ENCODE measurements around the gene SCLY.

Gene SCLY

DNA sequence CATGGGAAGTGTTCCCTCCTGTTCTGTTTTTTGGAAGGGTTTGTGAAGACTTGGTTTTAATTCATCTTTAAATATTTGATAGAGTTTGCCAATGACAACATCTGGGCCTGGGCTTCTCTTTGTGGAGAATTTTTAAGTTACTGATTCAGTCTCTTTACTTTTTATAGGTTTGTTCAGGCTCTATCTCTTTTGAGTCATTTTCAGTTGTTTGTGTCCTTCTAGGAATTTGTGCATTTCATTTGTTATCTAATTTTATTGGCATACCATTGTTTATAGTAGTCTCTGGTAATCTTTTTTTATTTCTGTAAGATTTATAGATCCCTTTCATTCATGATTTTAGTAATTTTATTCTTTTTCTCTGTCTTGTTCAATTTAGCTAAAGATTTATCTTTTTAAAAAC, 14.6 kb downstream of the SCLY start:
- no peak for DNase-seq

DNA sequence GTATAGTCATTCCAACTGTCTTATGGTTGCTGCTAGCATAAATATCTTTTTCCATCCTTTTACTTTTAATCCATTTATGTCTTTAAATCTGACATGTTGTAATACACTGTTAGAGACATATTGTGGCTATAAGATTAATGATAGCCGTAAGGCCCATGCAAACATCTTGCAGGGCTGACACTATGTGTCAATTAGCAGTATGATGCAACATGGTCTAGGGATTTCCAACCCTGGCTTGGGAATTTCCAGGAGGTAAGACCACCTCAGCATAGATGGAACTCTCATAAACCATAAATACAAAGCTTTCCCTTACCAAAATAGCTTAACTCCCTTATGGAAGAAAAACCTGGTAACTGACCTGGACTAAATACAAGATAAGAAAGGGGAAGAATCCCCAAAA, 16.5 kb downstream of the SCLY start:
- no peak for DNase-seq

DNA sequence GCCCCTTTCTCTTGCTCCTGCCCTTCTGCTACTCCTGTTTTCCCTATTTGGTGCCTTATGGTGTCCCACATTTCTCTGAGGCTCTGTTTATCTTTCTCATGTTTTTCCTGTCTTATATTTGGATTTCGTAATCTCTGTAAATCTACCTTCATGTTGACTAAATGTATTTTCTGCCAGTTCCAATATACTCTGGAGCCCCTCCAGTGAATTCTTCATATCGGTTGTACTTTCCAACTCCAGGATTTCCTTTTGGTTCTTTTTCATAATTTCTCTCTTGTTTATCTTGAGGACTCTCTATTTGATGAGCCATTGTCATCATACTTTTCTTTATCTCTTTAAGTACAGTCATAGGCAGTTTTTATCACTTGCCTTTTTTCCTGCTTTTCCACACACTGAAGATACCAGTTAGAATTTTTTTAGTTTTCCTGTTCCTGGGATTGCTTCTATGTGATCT, 19.1 kb downstream of the SCLY start:
- DNase-seq: no peak

DNA sequence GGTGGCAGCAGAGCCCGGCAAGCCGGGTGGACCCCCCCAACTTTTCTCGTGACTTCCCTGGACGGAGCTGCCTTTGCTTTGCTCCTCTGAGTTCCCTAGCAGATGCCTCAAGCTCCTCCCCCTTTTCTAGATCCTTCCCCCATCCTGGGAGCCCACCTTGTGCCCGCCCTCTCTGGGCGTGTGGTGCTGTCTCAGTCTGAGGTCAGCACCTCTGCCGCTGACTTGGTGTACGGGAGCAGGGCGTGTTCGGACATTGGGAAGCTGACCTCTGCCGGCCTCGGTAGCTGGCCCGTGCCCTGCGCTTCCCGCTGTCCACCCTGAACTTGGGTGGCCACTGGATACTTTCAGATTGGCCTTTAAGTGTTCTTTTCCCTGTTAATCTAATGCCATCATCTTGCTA, 19.7 kb downstream of the SCLY start:
- no peak for DNase-seq

DNA sequence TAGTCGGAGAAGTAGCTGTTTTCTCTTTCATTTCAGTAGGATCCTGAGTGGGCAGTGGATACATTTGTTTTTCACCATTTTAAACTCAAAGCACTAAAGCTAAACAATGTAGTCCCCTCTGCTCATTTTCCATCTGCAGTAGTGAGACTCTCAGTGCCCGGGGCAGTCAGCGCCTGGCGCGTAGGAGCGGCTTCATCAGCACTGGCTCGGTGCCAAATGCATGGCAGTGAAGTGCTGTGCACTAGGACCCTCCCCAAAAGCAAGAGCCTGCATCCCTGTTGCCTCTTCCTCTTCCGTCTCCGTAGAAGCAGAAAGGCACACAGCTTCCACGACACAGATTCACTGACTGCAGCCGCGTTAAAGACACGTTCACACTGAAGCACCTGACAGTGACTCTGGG, 20.3 kb downstream of the SCLY start:
- no peak for DNase-seq

DNA sequence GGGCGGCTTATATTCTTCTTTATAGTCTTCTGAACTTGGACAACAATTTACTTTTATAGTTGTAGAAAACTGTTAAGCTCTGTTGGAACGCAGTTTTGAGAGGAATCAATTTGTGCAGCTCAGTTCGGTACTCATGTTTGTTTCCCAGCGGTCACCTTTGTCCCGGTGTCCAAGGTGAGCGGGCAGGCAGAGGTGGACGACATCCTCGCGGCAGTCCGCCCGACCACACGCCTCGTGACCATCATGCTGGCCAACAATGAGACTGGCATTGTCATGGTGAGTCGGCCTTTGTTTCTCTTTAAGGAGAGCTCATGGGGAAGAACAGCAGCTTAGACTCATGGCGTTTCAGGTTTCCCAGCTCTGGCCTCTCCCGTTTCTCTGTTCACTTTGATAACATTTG, 20.8 kb downstream of the SCLY start:
- DNase-seq: no peak

DNA sequence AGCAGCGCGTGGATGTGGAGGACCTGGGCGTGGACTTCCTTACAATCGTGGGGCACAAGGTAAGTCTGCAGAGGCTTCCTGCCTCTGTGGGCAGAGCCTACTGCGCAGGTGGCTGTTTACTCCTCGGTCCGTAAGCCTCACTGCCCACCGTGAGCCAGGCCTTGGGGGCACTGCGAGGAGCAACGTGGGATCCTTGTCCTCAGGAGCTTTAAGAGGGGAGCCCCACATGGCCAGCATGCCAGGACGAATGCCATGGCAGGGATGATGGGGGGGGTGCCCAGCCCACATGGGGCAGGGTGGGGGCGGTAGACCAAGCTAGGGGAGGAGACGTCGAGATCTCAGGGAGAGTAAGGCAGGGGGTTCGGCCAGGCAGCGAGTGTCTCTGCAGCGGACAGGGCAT, 21.4 kb downstream of the SCLY start:
- no peak for DNase-seq

DNA sequence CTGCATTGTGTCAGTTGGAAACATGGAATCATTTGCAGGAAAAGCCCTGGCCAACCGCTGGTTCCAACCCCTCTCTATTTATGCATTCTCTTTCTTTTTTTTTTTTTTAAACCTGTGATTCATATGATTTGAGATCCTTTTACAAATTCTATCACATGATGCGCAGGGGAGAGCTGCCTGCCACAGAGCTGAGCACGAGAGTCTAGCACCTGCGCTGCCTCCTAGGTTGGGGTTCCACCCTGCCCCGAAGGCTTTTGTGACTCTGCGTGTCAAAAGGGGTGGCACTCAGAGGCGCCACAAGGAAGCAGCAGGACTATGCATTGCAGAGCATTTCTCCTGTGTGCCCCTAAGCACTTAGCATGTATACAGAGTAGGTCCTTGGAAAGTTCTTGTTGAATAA, 22.0 kb downstream of the SCLY start:
- DNase-seq: no peak

DNA sequence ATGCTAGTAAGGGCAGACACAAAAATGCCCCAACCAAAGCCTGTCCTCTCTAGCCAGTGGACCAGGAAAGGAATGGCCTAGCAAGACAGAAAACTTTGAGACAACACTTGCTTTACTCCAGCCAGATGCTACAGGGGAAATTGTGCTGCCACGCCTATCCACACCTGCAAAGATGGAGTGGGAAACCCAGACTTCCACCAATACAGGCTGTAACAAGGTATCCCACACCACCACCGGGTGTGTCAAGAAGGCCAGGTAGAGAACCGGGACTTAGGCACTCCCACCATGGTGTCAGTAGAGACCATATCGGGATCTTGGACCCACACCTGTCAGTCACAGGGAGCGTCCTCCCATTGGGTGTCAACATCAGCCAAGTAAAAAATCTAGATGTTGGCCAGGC, 23.1 kb downstream of the SCLY start:
- no peak for DNase-seq

DNA sequence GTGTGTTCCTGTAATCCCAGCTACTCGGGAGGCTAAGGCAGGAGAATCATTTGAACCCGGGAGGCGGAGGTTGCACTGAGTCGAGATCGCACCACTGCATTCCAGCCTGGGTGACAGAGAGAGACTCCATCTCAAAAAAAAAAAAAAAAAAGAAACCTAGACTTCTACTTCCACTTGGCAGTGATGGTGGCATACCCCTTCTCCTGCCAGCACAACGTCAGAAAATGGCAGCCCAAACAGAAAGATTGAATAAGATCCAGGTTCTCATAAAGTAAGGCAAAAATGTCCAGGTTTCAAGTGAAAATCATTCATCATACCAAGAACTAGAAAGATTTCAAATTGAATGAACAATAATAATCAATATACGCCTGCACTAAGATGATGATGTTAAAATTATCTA, 24.0 kb downstream of the SCLY start:
- DNase-seq: no peak

DNA sequence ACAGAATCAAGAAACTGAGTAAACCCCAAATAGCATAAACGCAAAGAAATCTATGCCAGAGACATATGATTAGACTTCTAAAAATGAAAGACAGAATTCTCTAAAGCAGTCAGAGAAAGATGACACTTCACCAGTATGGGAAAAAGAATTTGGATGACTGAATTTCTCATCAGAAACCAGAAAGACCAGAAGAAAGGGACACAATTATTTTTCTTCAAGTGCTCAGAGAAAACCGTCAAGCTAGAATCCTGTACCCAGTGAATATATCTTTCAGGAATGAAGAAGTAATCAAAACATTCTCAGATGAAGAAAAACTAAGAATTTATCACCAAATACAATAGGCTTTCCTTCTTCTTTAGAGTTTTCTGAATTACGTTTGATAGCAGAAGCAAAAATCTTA, 25.1 kb downstream of the SCLY start:
- no peak for DNase-seq

DNA sequence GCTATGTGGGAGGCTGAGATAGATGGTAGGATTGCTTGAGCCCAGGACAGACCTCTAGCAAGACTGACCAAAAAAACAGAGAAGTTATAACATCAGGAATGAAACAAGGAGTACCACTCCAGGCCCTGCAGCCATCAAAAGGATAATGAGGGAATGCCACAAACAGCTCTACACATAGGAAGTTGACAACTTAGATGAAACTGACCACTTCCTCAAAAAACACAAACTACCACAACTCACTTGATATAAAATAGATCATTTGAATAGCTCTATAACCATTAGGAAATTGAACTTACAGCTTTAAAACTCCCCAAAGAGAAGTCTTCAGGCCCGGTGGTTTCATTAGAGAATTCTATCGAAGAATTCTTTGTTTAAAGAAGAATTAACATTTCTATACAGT, 26.4 kb downstream of the SCLY start:
- DNase-seq: no peak

DNA sequence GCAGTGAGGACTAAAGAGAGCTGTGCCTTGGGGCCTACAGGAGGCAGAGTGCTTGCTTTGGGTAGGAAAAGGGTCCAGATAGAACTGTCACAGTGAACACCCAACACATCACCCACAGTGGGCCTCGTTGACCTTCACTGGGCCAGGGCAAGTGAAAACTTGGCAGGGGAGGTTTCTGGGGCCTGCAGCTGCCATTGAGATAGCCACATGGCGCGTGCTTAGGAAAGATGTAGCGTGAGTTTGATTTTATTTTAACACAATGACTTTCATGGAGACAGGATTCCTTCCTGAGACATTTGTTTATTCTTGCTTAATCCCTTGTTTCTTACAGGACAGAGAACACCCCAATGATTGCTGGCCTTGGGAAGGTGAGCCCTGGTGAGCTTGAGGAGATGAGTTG, 30.1 kb downstream of the SCLY start:
- DNase-seq: no peak

DNA sequence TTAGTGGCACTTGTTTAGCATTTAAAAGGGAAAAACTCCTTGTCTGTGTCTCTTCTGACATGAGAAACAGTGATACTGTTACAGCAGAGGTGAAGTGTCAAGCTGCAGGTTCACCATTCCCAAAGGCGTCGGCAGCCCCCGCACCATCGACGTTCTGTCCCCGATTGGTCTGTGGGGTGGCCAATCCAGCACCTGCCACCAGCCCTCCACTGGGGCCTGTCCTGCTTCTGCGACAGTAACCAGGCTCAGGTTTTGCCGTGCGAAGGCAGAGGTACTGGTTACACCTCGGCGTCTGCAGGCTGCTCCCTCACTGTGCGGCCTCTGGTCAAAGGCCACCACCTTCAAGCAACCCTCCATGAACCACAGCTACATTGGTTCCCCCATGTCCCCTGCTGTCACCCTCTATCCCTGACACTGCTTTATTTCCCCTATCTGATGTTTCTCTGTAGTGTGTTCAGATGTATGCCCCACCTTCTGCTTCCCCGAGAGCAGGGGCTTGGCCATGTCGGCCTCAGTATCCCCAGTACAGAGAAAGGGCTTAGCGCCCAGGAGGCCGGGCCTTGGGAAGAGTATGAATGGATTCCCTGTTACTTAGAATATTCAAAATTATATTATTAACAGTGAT, 30.7 kb downstream of the SCLY start:
- DNase-seq: no peak

DNA sequence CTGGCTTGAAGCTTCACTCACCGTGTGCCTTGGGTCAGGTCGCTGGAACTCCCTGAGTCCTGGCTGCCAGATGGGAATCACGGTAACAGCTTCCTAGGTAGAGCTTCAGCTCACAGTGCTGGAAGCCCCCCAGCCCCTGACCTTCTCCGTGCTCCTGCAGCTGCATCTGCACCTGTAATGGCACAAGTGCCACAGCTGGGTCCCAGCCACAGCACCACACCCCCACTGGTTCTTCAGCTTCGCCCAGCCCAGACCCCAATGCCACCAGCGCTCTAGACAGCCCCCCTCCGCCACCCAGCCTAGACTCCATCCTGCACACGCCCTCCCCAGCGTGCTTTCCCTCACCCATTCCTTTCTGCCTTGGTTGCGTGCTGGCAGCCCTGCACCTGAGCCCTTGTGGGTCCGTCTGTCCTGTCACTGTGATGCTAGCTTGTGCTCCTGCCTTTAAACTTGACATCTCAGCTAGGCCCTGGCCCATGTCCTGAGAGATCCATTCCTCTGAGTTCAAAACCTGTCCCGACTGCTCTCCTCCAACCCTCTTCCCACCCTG, 31.8 kb downstream of the SCLY start:
- no peak for DNase-seq

DNA sequence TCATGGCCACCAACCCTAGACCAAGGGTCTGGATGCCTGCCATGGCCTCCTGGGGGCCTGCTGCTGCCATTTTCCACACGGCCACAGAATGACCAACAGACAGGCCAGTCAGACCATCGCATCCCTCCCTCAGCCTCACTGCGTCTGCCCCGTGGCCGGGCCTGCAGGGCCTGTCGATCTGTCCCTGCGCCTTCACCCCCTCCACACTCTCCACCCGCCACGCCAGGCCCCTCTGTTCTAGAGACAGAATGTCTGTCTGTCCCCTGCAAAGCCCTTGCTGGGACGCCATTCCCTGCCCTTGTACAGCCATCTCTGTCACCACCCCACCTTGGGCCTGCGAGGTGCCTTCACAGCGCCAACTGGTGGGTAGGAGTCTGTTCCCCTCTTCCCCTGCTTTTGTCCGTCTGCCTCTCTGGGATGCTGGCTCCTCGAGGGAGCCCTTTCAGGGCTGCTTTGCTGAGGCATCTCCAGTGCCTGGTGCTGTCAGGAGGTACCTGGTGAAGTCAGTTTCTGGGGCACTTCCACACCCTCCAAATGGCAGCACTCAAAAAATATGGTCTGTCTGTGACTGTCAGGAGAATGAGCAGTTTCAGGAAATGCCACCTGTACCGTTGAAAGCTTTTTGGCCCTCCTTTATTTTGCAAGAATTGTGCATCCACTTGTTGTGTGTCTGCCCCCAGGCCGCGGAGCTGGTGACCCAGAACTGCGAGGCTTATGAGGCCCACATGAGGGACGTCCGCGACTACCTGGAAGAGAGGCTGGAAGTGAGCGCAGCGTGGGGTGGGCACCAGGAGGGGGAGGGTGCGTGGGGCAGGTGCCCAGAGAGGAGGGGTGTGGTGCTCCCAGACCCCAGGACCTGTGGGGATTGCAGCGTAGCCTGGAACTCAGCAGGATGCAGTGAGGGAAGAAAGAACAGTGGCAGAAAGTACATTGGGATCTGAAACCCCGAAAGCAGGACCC, 32.7 kb downstream of the SCLY start:
- DNase-seq: no peak

DNA sequence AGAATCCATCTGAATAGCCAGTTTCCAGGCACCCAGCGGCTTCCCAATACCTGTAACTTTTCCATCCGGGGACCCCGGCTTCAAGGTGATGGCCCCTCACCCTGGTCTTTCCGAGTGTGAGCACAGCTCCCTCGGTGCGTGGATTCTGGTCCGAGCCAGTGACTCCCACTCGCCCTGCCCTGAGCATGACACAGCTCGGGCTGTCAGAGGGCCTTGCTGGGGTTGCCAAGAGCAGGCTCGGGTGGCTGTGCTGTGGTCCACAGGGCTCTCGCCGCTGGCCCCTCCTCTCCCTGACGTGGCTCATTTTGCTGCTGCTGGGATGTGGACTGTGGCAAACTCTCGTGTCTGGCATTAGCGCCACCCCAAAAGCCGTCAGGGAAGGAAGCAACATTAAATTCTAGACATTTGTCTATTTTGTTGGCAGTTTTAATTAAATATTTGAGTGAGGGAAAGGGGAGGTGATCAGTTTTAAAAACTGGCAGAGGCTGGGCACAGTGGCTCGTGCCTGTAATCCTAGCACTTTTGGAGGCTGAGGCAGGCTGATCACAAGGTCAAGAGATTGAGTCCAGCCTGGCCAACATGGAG, 33.7 kb downstream of the SCLY start:
- no peak for DNase-seq

DNA sequence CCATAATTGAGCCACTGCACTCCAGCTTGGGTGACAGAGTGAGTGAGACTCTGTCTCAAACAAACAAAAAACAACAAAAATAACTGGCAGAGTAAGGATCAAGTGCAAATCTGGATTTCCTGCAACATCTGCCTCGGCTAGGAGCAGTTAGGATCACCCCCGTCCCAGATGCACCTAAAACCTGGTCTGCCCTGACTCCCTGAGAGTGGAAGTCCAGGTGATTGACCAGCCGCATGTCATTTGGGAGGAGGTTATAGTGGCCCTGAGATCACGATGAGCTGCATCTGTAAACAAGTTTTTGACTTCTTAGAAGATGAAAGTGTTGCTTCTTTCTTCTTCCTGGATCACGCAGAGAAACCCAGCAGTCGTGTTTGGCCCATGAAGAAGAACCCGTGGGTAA, 34.3 kb downstream of the SCLY start:
- DNase-seq: no peak

DNA sequence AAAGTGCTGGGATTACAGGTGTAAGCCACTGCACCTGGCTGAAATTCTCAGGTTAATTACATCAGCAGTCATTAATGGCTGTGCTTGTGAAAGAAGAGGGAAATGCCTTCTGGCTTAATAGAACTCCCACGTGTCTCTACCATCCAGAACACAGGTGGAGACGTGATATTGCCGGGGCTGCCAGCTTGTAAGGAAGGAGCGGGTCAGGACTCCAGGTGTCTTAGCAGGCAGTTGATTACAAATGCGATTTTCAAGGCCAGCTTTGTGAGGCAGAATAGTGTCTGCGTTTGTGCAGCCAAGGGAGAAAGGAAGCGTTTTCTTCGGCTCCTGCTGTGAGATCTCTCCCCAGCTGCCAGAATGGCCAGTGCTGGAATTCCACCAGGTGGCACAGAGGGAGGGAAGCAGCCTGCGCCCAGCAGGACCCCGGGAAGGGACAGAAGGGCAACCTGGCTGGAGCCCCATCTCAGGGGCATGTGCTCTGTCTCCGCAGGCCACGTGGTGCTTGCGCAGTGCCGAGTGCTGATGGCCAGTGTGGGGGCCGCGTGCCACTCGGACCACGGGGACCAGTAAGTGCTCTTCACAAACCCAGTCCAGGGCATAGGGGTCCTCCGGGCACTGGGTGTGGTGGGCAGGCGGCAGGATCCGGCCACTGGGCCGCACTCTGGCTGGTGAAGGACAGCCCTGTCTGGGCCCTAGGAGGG, 35.7 kb downstream of the SCLY start:
- DNase-seq: no peak

DNA sequence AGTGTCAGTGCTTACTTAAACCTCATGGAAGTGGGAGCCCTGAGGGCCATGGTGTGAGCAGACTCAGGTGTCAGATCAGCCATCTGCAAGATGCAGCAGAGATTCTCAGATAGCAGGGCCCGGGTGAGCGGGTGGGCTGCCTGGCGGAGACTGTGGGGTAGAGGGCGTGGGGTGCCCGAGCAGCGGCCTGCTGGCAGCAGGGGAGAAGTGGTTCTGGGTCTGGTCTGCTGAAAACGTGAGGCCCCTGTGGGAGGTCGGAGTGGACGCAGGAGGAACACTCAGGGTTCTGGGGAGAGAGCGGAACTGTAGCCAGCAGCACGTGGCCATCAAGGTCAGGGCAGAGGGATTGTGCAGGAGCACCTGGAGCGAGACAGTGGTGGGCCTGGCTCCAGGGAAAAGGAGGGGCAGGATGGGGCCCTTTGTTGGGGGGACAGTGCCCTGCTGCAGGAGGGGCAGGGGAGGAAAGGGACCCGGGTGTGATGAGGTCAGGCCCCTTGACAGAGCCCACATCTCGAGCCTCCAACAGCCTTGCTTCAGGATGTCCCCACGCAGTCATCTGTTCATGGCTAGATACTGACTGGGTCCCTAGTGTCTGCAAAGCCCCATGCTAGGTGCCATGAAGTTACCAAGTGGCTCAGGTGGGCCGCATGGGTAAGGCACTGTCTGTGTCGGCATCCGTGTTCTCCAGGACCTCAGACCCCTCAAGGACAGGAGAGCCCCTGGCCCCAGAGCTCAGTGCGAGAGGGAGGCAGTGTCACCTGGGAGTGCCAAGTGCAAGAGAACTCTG, 36.6 kb downstream of the SCLY start:
- DNase-seq: no peak

DNA sequence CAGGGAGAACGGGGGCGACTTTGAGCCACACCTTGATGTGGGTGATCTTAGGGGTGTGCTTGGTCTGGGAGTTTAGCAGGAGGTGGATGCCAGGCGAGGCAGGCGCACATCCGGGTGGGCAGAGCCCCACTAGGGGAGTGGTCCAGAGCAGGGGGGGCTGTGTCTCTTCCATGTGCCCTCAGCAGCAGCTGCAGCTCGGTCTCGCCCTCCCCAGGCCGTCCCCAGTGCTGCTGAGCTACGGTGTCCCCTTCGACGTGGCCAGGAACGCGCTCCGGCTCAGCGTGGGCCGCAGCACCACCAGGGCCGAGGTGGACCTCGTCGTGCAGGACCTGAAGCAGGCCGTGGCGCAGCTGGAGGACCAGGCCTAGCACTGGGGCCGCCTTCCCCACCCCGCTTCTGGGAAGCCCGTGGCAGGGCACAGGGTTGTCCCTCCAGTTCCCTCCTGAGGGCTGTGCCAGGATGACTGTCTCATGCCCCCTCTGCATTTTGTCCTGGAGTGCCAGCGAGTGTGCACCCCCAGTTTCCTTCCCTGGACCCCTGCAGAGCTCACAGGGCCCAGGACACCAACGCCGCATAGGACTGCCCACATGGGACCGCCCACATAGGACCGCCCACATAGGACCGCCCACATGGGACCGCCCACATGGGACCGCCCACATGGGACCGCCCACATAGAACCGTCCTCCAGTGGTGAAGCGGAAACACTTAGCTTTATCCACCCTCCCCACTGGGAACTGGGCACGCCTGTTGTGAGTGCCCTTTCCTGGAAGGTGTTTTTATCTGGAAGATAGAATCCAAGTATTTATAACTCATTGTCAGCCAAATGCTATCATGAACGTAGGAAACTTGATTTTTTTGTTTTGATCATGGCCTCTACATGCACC, 37.4 kb downstream of the SCLY start:
- no peak for DNase-seq
